Activated effector memory CD4-positive, alpha-beta T cell treated with anti-CD3 and anti-CD28 coated beads, Interleukin-2, amount 50 U/mL, for 16 hours (primary cell): Measurements from ENCODE around the gene ZNF418.
"Not testable (repeated sequence)": the region's sequence is repeated elsewhere in the genome, so short reads cannot be mapped to it uniquely, and the experiment has no call there.

ENCODE experiments used
- DNase-seq: peaks from one replicate; pipeline ENCODE4 v3.0.0-alpha.2; 2020

ZNF418 gene

GRCh38 chr19:57888560-57889231 is 46.5 kb downstream of the ZNF418 start, which contains the start of gene ZNF814:
TSS of gene ZNF814 (minus strand) at chr19:57889037. CDS start at chr19:57888802, 235 bp downstream.
- peak; percentile 92 for DNase-seq

- DNase-seq: no peak
These were observed 47.1 kb downstream of the ZNF418 start for GRCh38 chr19:57888107-57888559.

DNA sequence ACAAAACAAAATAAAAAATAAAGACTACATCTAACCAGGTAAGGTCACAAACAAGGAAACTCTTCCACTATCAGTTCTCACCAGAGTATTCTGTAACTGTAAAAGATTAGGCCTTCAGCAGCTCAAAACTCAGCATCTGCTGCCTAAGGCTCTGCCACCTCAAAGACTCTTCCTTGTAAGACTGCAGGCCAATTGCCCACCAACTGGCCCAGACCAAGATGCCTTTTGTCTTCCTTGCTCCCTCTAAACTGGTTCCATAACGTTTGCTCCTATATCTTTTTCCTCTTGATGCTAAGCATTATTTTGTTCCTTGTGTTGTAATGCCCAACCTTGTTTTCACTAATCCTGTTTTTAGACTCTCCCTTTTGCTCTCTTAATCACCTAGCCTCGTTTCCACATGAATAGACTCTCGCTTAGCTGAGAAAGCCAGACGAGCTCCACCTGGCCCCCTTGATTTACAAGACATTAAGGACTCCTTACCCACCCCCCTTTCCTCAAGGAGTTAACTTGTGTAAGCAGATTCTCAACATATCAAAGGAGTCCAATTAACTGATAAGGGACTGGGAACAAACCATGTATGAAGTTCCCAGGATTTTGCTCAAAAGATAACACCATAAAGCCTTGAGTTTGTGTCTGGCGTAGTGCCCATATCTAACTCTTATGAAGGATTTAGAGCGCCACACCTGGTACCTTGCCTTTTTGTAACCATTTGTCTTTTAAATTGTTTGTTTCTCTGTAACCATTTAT is 47.8 kb downstream of the ZNF418 start:
- no peak for DNase-seq

DNA sequence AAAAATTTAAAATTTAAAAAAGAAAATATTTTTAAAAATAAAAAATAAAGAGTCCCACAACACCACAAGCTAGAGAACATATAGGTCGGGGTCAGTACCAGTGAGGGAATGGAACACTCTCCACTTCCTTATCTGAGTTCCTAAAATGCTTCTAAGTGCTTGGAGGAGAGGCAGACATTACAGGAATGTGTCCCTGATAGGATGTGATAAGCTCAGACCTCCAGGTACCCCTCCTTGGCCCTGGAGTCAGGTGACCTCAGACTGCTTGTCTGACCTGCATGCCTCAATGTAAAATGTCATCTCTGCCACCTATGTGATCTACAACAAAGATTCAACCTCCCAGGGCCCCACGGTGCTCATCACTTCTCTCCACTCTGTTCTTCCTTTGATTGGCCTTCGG is 49.2 kb downstream of the ZNF418 start:
- DNase-seq: no peak

GRCh38 chr19:57873883-57874799 is 61.1 kb downstream of the ZNF418 start:
- DNase-seq: not testable (repeated sequence)

- no peak for DNase-seq
These were observed 62.8 kb downstream of the ZNF418 start for GRCh38 chr19:57872450-57872849.
